GM18873 (cell line): ENCODE measurements around the gene RNF180.
"Not testable (repeated sequence)": the region's sequence is repeated elsewhere in the genome, so short reads cannot be mapped to it uniquely, and the experiment has no call there.

Experiments
- ATAC-seq: cut with Tn5 transposase; IDR thresholded peaks from one replicate; pipeline ENCODE4 v1.9.1; 2021; ENCODE audit warnings: mild to moderate bottlenecking, moderate library complexity, moderate number of reproducible peaks; ENCODE audit not compliant: unreplicated experiment, low FRiP score

Gene RNF180

GRCh38 chr5:64269164-64269563, 103.5 kb downstream of the RNF180 start:
- ATAC-seq = no peak

- no peak for ATAC-seq
Observed at GRCh38 chr5:64273276-64273675, 107.6 kb downstream of the RNF180 start.

- ATAC-seq = no peak
Observed at GRCh38 chr5:64285188-64286130, 119.8 kb downstream of the RNF180 start.

- ATAC-seq = no peak
Observed at GRCh38 chr5:64286381-64286780, 120.7 kb downstream of the RNF180 start.

- not testable (repeated sequence) for ATAC-seq
Observed at GRCh38 chr5:64288496-64288895, 122.9 kb downstream of the RNF180 start.

- no peak for ATAC-seq
Observed at GRCh38 chr5:64292611-64293215, 127.1 kb downstream of the RNF180 start.

GRCh38 chr5:64295101-64295500, 129.5 kb downstream of the RNF180 start:
- no peak for ATAC-seq

GRCh38 chr5:64298586-64298985, 132.9 kb downstream of the RNF180 start:
- ATAC-seq = no peak

GRCh38 chr5:64299805-64300204, 134.2 kb downstream of the RNF180 start:
- ATAC-seq = no peak

- ATAC-seq = no peak
Observed at GRCh38 chr5:64301566-64301965, 135.9 kb downstream of the RNF180 start.

GRCh38 chr5:64308135-64308534, 142.5 kb downstream of the RNF180 start:
- ATAC-seq = no peak

- no peak for ATAC-seq
Observed at GRCh38 chr5:64312491-64312890, 146.8 kb downstream of the RNF180 start.

GRCh38 chr5:64315778-64316177, 150.1 kb downstream of the RNF180 start:
- no peak for ATAC-seq

- ATAC-seq = no peak
Observed at GRCh38 chr5:64318175-64318574, 152.5 kb downstream of the RNF180 start.

- no peak for ATAC-seq
Observed at GRCh38 chr5:64323591-64323990, 157.9 kb downstream of the RNF180 start.

- no peak for ATAC-seq
Observed at GRCh38 chr5:64330728-64331231, 165.1 kb downstream of the RNF180 start.

- ATAC-seq = no peak
Observed at GRCh38 chr5:64331597-64332277, 166.1 kb downstream of the RNF180 start.

- no peak for ATAC-seq
Observed at GRCh38 chr5:64333886-64334285, 168.2 kb downstream of the RNF180 start.

GRCh38 chr5:64339769-64340168, 174.1 kb downstream of the RNF180 start:
- ATAC-seq = no peak

GRCh38 chr5:64340293-64340692, 174.7 kb downstream of the RNF180 start:
- ATAC-seq = no peak

- no peak for ATAC-seq
Observed at GRCh38 chr5:64341340-64341739, 175.7 kb downstream of the RNF180 start.
